ENCODE results near the gene HSPG2.

Gene HSPG2

DNA sequence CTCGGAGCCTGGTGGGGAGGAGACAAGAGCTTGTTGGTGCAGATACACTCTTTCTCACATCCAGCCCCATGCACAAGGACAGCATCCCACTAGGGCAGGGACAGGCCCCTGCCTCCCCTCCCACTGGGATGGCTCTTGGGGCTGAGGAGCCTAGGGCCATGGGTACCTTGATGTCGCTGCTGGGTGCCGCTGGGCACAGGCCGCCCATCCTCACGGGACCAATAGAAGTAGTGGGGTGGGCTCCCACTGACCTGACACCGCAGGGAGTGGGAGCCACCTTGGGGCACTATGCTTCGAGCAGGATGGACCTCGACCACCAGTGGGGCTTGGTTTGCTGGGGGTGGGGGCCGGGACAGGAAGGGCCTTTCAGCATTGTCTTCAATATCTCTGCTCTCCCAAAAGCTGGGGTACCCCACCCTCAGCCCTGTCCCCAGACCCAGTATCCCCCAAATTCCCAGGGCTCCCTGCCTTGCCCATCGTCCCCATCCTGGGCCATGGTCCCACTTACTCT lies 77.4 kb downstream of the HSPG2 start:
- DNase-seq = no peak

DNA sequence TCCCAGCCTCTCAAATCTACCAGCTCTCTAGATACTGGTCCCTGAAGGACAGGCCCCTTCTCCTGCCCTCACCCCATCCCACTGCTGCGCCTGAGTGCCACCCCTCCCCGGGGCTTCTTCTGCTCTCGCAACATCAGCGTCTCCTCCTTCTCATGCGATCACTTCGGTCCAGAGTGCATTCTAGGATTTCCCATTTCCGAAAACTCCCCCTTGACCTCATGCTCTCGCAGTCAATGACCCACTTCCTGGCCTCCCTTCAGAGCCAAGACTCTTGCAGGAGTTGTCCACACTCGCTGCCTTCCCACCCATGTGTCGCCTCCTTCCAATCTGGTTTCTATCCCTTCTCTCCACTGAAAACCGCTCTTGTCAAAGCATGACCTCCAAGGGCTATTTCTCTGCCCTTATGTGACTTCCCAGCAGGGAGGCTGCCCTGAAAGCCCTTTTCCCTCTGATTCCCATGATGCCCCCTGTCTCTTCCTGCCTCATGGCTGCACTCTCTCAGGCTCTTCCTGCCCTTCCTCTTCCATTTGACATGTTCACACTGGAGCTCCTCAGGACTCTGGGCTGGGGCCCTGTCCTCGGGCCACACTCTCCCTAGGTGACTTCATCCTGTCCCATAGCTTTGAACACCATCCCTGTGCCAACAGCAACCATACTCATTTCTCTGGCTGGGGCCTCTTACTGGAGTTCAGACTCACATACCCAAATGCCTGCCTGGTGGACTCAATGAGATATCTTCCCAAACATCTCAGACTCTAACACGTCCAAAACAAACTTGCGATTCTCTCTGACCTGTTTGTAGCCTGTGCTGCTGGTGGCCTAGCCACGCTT lies 79.1 kb downstream of the HSPG2 start:
- DNase-seq = no peak

DNA sequence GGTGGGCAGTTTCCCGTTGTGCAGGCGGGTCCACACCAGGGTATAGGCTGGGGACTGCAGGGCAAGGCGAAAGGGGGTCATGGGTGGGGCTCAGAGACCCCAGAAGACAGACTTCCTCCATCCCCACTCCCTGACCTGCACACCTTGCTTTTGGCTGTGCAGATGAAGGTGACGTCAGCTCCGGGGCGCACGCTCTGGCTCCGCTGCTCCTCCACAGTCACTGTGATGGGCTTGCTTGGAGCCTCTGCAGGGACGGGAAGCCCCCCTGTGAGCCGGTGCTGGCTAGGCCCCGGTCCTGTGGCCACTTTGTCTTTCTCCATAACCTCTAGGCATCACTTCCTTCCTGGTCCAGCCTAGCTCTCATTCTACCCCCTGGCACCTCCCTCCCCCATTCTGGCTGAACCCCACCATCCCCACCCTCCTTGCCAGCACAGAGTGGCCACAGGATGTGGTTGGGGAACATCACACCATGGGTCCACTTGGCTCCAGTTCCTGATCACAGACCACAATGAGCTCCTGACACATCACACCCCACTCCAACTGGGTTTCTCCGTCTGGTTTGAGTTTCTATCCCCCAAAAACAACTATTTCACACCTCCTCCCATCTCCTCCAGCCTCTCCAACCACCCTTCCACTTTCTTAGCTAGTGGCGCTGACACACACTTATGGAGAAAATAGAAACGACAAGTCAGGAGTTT lies 79.8 kb downstream of the HSPG2 start:
- peak in 1 of 2 donors; percentile 5 for DNase-seq

DNA sequence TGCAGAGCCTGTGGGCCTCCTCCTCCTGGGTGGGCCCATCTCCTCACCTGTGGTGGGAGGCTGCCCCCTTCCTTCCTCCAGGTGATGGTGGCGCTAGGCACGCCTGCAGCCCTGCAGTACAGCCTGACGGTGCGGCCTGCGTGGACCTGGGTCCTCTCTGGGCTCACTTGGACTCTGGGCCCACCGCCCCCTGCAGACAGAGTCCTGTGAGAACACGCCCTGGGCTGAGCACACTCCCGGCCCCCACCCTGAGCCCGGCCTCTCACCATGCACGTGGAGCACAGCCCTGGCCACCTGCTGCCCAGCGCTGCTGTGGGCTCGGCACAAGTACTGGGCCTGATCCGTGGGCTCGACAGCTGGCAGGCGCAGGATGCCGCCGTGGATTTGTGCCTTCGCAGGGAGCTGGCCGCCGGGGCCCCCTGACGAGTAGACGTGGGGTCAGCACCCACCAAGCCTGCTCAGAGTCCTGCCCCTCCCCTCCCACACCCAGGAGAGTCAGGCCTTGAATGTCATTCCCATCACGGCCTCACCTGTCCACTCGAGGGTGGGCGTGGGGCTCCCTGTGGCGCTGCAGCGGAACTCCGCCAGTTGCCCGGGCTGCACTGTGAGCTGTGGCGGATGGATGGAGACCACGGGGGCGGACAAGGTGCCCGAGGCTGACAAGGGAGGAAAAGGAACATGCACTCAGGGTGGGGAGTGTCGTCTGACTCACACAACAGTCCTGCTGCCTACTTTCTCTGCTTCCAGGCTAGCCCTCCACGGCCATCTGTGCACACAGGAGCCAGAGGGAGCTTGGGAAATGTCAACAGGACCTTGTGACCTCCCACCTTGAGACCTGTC lies 81.6 kb downstream of the HSPG2 start:
- DNase-seq = no peak

DNA sequence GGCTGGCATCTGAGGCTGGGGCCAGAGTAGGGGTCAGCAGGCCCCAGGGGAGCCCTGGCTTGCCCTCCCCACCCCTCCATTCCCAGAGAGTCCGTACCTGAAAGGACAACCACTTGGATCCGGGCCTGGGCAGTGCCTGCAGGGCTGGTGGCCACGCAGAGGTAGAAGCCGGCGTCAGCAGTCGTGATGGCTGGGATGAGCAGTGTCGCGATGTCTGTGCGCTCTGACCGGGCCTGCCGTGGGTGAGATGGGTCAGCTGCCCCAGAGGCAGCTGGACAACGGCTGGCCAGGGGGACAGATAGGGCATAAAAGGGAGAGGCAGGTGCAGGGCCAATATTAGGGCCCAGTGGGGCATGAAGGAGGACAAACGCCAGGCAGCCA lies 82.4 kb downstream of the HSPG2 start:
- DNase-seq = no peak

DNA sequence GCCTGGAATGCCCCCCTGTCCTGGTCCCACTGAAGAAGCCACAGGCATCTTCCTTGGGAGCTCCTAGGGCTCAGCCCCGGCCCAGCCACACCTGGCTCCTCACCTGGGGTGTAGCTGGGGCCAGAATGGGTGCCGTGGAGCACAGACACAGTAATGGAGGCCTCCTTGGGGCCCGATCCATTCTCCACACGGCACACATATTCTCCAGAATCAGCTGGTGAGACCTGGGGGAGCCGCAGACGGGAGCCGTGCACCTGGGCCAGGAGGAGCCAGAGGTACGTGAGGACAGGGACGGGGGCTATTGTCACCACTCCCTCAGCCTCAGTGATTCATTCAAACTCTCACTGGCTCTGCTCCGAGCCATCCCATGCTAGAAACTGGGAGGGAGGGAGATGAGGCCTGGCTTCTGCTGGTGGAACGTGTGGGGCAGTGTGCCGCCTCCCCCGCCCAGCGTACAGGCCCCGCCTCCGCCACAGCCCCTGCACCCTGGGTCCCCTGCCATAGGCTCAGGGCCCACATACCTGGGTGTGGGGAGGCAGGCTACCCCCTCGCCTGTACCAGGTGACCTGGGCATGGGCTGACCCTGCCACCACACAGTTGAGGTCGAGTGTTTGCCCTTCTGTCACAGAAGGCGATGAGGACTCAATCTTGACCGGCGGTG lies 82.9 kb downstream of the HSPG2 start:
- no peak for DNase-seq

DNA sequence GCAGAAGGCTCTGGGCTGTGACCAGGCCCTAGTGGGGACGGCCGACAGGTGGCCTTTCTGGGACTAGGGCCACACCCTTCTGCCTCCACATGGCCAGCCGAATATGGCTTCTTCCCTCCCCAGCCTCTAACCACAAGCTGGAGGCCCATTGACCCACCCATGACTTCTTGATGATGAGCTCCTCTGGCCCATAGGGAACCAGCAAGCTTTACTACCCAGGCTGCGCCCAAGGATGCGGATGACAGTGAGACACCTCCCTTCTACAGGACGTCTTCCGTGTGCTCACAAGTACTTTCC lies 84.0 kb downstream of the HSPG2 start:
- DNase-seq = no peak

DNA sequence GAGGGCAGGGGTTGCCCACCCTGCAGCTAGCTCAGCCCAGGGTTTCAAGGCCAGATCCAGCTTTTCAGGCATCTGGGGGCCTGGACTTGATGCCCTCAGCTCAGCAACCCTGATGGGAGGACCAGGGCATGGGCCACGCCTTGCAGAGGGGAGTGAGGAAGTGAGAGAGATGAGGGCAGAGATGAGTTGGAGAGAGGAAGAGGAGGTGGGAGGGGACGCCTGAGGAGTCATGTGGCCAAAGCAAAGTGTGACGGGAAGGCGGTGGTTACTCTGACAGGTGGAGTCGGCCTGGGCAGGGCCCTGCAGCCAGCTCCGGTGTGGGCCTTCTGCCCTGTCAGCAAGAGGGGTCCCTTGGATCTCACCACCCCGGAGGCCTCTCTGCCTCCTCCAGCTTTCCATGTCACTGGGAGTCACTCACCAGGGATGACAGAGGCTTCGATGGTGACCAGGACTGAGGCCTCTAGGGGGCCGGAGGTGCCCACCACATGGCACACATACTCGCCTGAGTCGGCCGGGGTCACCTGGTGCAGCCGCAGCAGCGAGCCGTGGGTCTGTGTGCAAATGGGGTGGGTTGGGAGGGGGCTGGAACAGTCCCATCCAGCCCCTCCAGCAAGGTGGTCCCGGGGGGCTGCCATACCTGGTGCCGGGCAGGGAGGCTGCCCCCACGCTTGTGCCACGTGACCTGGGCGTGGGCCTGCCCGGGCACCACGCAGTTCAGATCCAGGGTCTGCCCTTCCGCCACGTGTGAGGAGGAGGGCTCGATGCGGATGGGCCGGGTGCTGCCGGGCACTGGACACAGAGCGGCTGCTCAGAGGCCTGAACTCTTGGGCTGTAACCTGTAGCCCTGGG lies 84.6 kb downstream of the HSPG2 start:
- no peak for DNase-seq

DNA sequence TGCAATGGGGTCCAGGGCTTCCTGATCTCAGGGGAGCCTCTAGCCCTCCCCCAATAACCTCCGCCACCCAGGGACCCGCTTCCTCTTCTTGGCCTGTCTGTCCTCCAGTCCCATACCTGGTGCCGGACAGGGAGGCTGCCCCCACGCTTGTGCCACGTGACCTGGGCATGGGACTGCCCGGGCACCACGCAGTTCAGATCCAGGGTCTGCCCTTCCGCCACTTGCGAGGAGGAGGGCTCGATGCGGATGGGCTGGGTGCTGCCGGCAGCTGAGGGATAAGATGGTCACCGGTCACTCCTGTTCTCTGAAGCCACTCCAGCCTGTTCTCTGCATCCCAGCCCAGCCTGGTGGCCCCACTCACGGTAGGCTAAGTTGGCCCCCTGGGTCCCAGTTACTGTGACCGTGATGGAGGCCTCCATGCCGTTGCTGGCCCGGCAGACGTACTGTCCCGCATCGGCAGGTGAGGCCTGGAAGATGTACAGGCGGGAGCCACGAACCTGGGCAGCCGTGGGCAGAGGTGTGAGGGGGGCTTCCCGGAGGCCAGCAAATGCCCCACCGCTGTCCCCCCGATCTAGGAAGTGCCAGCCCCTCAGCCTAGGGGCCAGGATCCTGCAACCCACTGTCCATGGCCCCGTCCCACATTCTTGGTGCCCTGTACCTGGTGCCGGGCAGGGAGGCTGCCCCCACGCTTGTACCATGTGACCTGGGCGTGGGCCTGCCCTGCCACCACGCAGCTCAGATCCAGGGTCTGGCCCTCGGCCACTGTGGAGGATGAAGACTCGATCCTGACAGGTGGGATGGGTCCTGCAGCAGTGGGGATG lies 85.5 kb downstream of the HSPG2 start:
- no peak for DNase-seq

DNA sequence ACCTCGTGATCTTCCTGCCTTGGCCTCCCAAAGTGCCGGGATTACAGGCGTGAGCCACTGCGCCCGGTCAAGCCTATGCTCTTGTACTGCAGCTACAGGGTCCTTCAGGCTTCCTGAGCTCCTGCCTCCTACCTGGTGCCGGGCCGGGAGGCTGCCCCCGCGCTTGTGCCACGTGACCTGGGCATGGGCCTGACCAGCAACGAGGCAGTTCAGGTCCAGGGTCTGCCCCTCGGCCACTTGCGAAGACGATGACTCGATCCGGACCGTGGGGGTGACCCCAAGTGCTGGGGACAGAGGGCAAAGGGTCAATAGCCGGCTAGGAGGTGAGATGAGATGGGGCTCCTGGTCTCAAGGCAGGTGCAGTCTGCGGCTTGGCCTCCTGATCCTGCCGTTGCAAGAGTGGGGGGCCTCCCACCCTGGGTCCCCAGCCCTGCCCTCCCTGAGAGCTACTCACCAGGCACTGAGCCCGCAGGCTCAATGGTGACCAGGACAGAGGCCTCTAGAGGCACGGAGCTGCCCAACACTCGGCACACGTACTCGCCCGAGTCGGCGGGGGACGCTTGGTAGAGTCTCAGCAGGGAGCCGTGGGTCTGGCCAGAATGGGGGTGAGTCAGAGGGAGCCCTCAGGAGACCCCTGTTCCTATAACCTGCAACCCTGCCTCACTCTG lies 87.1 kb downstream of the HSPG2 start:
- DNase-seq = no peak

DNA sequence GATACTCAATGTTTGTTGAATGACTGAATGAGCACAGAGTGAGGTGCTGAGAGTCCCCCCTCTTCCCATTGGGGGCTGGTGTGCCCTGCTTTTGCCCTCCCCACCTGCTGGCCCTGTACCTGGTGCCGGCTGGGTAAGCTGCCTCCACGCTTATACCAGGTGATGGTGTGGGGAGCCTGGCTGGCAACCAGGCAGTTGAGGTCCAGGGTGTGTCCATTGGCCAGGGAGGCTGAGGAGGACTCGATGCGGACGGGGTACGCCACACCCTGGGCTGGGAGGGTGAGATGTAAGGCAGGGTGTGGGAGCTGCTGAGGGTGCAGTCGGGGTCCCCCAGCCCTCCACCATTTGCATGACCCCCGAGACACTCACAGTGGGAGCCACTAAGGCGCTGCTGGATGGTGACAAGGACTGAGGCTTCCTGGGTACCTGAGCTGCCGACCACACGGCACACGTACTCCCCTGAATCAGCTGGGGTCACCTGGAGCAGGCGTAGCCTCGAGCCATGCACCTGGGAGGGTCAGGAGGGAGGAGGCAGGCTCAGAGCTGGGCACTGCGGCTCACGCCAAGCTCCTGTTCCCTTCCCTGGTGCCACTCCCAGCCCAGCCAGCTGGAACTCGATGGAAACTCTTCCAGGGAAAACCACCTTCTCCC lies 88.5 kb downstream of the HSPG2 start:
- no peak for DNase-seq

DNA sequence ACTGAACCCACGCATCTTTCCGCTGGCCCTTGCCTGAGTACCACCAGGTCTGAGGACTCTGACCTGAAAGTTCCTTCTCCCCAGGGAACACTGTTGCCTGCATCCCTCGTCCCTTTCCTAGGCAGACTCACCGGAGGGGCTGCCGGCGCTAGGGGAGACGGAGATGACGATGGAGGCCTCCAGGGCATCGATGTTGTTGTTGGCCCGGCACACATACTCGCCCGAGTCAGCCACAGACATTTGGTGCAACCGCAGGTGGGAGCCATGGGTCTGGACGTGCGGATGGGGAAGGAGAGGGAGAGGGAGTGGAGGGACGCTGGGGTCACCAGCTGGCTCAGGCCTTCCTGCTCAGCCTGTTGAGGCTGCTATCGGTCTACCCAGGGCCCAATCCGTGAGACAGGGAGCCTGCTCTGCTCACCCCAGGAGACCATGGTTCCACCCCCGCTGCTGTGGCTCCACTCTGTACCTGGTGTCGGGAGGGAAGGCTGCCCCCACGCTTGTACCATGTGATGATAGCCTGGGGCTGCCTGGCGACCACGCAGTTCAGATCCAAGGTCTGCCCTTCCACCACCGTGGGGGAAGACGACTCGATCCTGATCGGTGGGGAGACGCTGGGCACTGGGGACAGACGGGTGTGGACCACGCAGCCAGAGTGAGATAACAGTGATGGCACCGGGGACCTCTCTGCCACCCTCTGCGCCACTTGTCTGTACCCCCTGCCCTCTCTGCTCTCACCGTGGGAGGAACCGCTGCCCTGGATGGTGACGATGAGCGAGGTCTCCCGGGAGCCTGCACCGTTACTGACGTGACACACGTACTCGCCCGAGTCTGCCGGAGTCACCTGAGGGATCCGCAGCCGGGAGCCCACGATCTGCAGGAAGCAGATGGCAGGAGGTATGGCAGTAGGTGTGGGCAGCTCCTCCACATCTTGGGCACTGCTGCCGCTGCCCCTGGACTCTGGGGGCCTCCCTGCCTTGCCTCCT lies 89.6 kb downstream of the HSPG2 start:
- no peak for DNase-seq

DNA sequence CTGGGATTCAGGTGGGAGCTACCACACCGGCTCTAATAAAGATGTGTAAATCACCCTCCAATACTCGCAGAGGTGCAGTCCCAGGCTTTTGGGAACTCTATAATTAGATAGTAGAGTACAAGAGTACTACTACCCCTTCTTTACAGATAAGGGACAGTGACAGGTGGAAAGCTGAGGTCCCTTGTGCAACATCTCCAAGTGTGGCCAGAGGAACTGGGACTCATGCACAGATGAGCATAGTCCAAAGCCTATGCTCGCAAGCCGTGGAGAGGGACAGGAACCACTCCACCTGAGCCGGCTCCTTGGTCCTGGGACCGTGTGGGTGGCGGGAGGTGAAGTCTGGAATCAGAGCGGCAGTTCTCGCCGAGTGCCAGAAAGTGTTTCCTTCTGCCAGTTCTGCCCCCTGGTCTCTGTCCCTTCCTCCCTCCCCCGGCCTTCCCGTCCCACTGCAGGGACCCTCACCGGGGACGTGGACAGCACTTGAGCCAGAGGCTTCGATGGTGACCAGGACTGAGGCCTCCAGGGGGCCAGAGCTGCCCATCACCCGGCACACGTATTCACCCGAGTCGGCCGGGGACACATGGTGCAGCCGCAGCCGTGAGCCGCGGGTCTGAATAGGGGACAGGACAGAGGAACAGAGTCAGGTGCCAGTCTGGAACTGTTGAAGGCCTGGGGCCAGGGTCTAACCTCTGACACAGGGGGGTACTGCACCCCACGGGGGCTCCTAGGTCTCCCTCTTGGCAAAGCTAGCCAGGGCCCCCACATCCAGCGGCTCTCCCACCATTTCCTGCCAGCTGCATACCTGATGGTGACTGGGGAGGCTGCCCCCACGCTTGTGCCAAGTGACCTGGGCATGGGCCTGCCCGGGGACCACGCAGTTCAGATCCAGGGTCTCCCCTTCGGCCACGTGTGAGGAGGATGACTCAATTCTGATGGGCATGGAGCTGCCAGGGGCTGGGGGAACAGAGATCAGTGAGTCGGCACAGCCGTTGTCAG lies 91.2 kb downstream of the HSPG2 start:
- DNase-seq = no peak

DNA sequence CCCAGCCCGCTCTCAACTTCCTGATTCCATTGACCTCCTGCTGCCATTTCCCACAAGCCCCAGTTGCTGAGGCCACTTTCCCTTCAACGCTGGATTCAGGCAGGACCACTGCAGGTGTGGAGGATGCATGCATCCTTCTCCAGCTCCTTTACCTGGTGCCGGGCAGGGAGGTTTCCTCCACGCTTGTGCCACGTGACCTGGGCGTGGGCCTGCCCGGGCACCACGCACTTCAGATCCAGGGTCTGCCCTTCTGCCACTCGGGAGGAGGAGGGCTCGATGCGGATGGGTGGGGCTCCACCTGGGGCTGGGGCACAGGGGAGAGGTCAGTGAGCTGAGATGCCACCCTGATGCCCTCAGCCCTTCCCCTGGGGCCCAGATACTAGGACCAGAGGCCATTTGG lies 93.1 kb downstream of the HSPG2 start:
- no peak for DNase-seq

DNA sequence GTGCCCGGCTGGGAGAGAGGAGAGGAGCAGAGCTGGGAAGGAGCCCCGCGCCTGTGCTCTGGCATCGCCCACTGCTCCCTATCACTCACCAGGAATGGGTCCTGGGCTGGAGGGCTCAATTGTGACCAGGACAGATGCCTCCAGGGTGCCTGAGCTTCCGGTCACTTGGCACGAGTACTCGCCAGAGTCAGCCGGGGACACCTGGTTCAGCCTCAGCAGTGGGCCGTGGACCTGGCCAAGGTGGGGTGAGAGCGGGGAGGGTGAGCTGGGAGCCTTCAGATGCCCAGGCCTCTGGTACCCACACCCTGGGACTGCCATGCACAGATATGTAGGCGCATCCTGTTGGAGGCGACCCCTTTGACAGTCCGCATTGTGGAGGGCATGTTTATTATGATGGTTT lies 93.9 kb downstream of the HSPG2 start:
- no peak for DNase-seq

DNA sequence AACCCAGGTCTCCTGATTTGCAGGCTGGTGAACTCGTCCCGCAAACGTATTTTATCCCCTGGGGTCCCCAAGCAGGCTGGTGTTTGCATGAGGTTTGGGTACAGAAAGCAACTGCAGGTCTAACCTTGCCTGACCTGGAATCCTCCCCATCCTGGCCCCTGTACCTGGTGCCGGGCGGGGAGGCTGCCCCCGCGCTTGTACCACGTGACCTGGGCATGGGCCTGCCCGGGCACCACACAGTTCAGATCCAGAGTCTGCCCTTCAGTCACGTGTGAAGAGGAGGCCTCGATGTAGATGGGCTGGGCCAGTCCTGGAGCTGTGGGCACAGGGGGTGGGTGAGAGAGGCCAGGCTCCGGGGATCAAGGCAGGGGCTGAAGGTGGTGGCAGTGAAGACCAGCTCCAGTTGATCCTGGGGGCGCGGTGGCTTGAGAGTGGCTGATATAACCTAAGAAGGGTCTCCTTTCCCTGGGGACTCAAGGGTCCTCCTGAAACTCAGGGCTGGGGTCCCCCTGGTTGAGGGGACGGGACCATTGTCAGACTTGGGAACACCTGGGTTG lies 94.4 kb downstream of the HSPG2 start:
- DNase-seq = no peak

DNA sequence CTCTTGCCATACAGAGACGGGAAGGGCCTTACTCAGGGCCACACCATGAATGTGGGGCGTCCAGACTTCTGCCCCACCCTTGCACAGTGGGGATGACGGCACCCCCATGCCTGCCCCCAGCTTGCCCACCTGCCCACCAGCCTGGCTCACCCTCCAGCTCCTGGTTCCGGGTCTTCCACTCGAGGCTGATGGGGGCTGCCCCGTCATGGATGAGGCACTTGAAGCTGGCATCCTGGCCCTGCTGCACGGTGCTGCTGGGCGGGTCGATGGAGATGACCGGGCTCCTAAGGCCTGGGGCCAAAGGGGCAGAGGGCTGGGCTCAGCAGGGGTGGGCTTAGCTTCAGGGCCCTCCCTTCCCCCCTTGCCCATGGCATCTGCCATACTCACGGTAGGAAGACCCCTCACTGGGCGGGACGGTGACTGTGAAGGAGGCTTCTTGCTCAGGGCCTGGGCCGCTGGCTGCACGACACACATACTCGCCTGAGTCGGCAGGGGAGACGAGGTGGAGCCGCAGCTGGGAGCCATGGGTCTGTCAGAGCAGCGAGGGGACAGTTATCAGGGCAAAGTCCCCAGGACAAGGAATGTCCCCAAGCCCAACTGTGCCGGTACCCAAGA lies 95.2 kb downstream of the HSPG2 start:
- no peak for DNase-seq
